Common myeloid progenitor, CD34-positive (primary cell): ENCODE measurements around the gene IDI1.
"Not testable (repeated sequence)": the region's sequence is repeated elsewhere in the genome, so short reads cannot be mapped to it uniquely, and the experiment has no call there.

Experiments used
- CTCF ChIA-PET: fragments of 350-600 bp; sonication (Branson Sonifier 250); formaldehyde crosslinking; loops from one replicate; lab custom pipeline; 2021; ENCODE audit warnings: antibody characterized with exemption; lab: Charles Lee
- POLR2A ChIA-PET: fragments of 350-600 bp; sonication (Branson Sonifier 250); formaldehyde crosslinking; loops from one replicate; lab custom pipeline; 2021; ENCODE audit warnings: antibody characterized with exemption; lab: Charles Lee
- DNase-seq, 3 donors: peaks; one replicate each; pipeline versions ENCODE4 v3.0.0 to v3.0.0-alpha.2; 2013
- H3K27ac ChIP-seq, 2 experiments: 1 replicate in 1 of 2; 2 replicates in 1 of 2; pipeline ENCODE4 v1.7.0; 2013; ENCODE audit warnings: inconsistent platforms in 2 of 2, low read length in 2 of 2, mild to moderate bottlenecking in 2 of 2, low read depth in 1 of 2, moderate library complexity in 1 of 2; ENCODE audit not compliant: severe bottlenecking in 2 of 2, insufficient read depth in 1 of 2, poor library complexity in 1 of 2
- H3K27me3 ChIP-seq, 5 experiments: replicated peaks in 2 of 5; 1 replicate in 3 of 5; 2 replicates in 2 of 5; pipeline versions ENCODE4 v1.6.1 to v1.7.0; 2013; ENCODE audit warnings: low read length in 4 of 5, mild to moderate bottlenecking in 2 of 5, moderate library complexity in 2 of 5, inconsistent platforms in 1 of 5; ENCODE audit not compliant: insufficient read depth in 5 of 5, control insufficient read depth in 4 of 5
- H3K36me3 ChIP-seq, 4 experiments: 1 replicate in 2 of 4; 2 replicates in 2 of 4; pipeline versions ENCODE4 v1.6.1 to v1.7.0; 2013; ENCODE audit warnings: low read length in 3 of 4, control low read depth in 1 of 4, mild to moderate bottlenecking in 1 of 4; ENCODE audit not compliant: control insufficient read depth in 4 of 4, insufficient read depth in 4 of 4
- H3K4me1 ChIP-seq, 4 experiments: 1 replicate in 3 of 4; 2 replicates in 1 of 4; pipeline versions ENCODE4 v1.6.1 to v1.7.1; 2013; ENCODE audit warnings: low read length in 3 of 4, mild to moderate bottlenecking in 3 of 4, control low read depth in 1 of 4, inconsistent platforms in 1 of 4, moderate library complexity in 1 of 4; ENCODE audit not compliant: control insufficient read depth in 4 of 4, insufficient read depth in 4 of 4; ENCODE audit errors: control extremely low read depth in 1 of 4
- H3K4me3 ChIP-seq, 7 experiments: 1 replicate in 4 of 7; 2 replicates in 3 of 7; pipeline versions ENCODE4 v1.5.1 to v1.7.0; 2013; ENCODE audit warnings: mild to moderate bottlenecking in 7 of 7, low read length in 6 of 7, moderate library complexity in 6 of 7, inconsistent platforms in 2 of 7, low read depth in 2 of 7, control low read depth in 1 of 7; ENCODE audit not compliant: insufficient read depth in 4 of 7, control insufficient read depth in 1 of 7; ENCODE audit errors: extremely low read depth in 1 of 7
- H3K9me3 ChIP-seq, 5 experiments: 1 replicate in 4 of 5; 2 replicates in 1 of 5; pipeline versions ENCODE4 v1.6.1 to v1.7.1; 2013; ENCODE audit warnings: low read length in 4 of 5, mild to moderate bottlenecking in 2 of 5, inconsistent platforms in 1 of 5, low read depth in 1 of 5, moderate library complexity in 1 of 5; ENCODE audit not compliant: control insufficient read depth in 4 of 5, insufficient read depth in 2 of 5; ENCODE audit errors: control extremely low read depth in 1 of 5
- WGBS: methylation state at CpG from one replicate; pipeline ENCODE4 v1.1.5; 2013; ENCODE audit not compliant: insufficient coverage; 5-methylcytosine and 5-hydroxymethylcytosine counted together

The IDI1 gene

DNA sequence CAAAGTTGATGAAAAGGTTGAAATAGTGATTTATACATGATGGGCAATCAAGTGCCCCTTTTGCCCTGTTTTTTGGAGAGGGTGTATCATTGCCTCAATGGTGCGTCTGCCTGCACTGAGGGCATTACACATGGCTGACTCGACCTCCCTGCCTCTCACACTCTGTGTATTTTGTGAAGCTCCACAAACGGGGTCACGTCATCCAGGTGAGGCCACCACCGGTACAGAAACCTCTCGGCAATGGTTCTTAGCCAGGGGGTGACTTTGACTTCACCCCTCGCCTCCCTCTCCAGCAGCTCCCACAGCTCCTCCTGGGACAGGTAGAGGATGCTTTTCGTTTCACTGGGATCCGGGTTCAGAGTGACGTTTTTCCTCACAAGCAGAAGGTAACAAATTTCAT is 29.6 kb downstream of the IDI1 start:
- Histone ChIP-seq H3K27ac (no peak overlapping the region), H3K9me3 (no peaks in the 10 kb centered on the region), H3K36me3 (peaks cover 18 to 59% (median 39%) of the 10 kb centered on the region in 4 experiments), H3K27me3 (no peaks in the 10 kb centered on the region), H3K4me1 (no peaks in the 10 kb centered on the region), H3K4me3 (no peak overlapping the region)
- ChIA-PET CTCF (interaction anchor here (2.5 kb wide), 1 partner anchor 10 kb away, joined by 6 read pairs; no protein-coding TSS in a partner anchor), POLR2A (no interaction called here)
- 94% methylated on average over 9 of the region's 10 CpGs for WGBS
- DNase-seq = no peak

GRCh38 chr10:1015688-1016087 is 33.2 kb downstream of the IDI1 start:
- ChIA-PET POLR2A (no interaction called here), CTCF (interaction anchor here (0.6 to 1.1 kb wide), 3 partner anchors 20 to 131 kb away, joined by 3 read pairs; partner anchors contain the start of gene WDR37)
- no peak for DNase-seq
- peaks cover 36 to 83% (median 66%) of the 10 kb centered on the region in 4 experiments for H3K36me3 ChIP-seq
- no peak overlapping the region for H3K27ac ChIP-seq
- no peak overlapping the region for H3K4me3 ChIP-seq
- H3K4me1 ChIP-seq = no peaks in the 10 kb centered on the region
- 96% methylated on average over 11 of the region's 11 CpGs for WGBS
- H3K27me3 ChIP-seq = no peaks in the 10 kb centered on the region
- H3K9me3 ChIP-seq = no peaks in the 10 kb centered on the region

DNA sequence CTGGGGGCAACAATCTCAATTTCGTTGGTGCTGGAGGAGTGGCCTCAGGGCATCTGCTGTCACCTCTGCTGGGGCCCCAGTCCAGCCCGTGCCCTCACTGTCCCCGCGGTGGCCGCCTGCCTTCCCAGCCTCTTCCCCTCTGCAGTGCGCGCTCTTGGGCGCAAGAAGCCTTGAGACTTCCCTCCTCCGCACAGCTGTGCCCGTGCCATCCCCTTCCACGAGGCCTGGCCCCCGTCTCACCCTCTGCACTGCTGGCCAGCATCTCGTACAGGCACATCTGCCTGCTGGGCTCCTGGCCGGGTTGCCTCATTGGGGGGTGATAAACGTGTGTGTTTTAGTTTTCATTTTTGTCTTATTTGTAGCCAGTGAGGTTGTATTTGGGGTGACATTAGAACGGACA is 37.2 kb downstream of the IDI1 start:
- Histone ChIP-seq H3K27me3 (no peaks in the 10 kb centered on the region), H3K4me1 (no peaks in the 10 kb centered on the region), H3K9me3 (no peaks in the 10 kb centered on the region), H3K4me3 (no peak overlapping the region), H3K27ac (no peak overlapping the region), H3K36me3 (peaks cover 34 to 91% (median 69%) of the 10 kb centered on the region in 4 experiments)
- ChIA-PET POLR2A (interaction anchor here (0.5 kb wide), 1 partner anchor 85 kb away, joined by 5 read pairs; no protein-coding TSS in a partner anchor), CTCF (no interaction called here)
- 99% methylated on average over 15 of the region's 16 CpGs for WGBS
- no peak for DNase-seq

- H3K27ac ChIP-seq = no peak overlapping the region
- no peaks in the 10 kb centered on the region for H3K9me3 ChIP-seq
- no peaks in the 10 kb centered on the region for H3K27me3 ChIP-seq
- POLR2A ChIA-PET = no interaction called here
- no peak overlapping the region for H3K4me3 ChIP-seq
- 95% methylated on average over 5 of the region's 7 CpGs for WGBS
- no peak for DNase-seq
- H3K36me3 ChIP-seq = peaks cover 31 to 89% (median 70%) of the 10 kb centered on the region in 4 experiments
- H3K4me1 ChIP-seq = no peaks in the 10 kb centered on the region
- CTCF ChIA-PET = no interaction called here
These were observed 38.2 kb downstream of the IDI1 start for GRCh38 chr10:1010703-1011102.

DNA sequence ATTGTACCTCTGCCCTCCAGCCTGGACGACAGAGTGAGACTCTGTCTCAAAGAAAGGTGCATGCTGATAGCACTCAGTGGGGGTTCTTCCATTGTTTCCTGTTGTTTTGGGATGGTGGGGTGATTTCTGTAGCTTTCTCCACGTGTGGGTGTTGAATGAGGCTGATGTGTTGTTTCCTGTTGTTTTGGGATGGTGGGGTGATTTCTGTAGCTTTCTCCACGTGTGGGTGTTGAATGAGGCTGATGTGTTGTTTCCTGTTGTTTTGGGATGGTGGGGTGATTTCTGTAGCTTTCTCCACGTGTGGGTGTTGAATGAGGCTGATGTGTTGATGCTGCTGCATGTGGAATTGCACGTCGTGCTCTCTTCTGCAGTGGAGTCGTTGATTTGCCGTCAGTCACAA is 39.0 kb downstream of the IDI1 start:
- H3K27me3 ChIP-seq, CTCF ChIA-PET, H3K4me3 ChIP-seq, H3K27ac ChIP-seq, DNase-seq, H3K9me3 ChIP-seq, H3K4me1 ChIP-seq: not testable (repeated sequence)
- POLR2A ChIA-PET = interaction anchor here (0.7 kb wide), 1 partner anchor 35 kb away, joined by 4 read pairs; no protein-coding TSS in a partner anchor
- 92% methylated on average over 3 of the region's 8 CpGs for WGBS
- H3K36me3 ChIP-seq = peaks cover 34 to 91% (median 73%) of the 10 kb centered on the region in 4 experiments

GRCh38 chr10:1009071-1009494 is 39.8 kb downstream of the IDI1 start:
- no peak overlapping the region for H3K4me3 ChIP-seq
- no peaks in the 10 kb centered on the region for H3K27me3 ChIP-seq
- POLR2A ChIA-PET = interaction anchor here (0.7 kb wide), 1 partner anchor 36 kb away, joined by 4 read pairs; no protein-coding TSS in a partner anchor
- H3K27ac ChIP-seq = no peak overlapping the region
- WGBS = 97% methylated on average over 8 of the region's 9 CpGs
- DNase-seq = no peak
- H3K9me3 ChIP-seq = peaks cover 0 to 3% (median 0%) of the 10 kb centered on the region in 5 experiments
- CTCF ChIA-PET = no interaction called here
- H3K36me3 ChIP-seq = peaks cover 42 to 93% (median 76%) of the 10 kb centered on the region in 4 experiments
- no peaks in the 10 kb centered on the region for H3K4me1 ChIP-seq

DNA sequence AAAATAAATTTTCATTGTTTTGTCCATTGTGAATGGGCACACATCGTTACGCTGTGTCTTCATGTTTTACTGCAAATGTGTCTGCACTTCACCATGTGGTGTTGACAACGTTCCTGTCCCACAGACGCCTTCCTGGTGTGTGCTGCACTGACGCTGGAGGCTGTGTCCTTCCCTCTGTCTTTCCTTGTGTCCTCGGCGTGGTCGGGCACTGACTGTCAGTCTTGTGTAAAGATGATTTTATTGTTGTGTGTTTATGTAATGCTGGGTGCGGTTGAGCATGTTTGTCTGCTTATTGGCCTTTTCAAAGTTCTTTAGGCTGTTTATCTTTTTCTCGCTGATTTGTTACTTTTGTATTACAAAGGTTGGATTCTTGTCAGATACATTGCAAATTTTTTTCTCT is 41.3 kb downstream of the IDI1 start:
- no peaks in the 10 kb centered on the region for H3K4me1 ChIP-seq
- WGBS = 96% methylated on average over 8 of the region's 10 CpGs
- no peak for DNase-seq
- no peak overlapping the region for H3K27ac ChIP-seq
- H3K9me3 ChIP-seq = peaks cover 2 to 16% (median 4%) of the 10 kb centered on the region in 5 experiments
- no peak overlapping the region for H3K4me3 ChIP-seq
- POLR2A ChIA-PET = no interaction called here
- CTCF ChIA-PET = no interaction called here
- no peaks in the 10 kb centered on the region for H3K27me3 ChIP-seq
- peaks cover 47 to 97% (median 81%) of the 10 kb centered on the region in 4 experiments for H3K36me3 ChIP-seq
